ENCODE data around the gene TBC1D8B.
A peak's percentile ranks its signal among the peaks of the same experiment; 100 is the strongest.

The TBC1D8B gene

GRCh38 chrX:106903856-106904528 is 101.5 kb downstream of the TBC1D8B start:
- no peak overlapping the region for H3K4me3 Mint-ChIP-seq
- no peak for DNase-seq
- no peak overlapping the region for H3K27ac Mint-ChIP-seq
- no peaks in the 10 kb centered on the region for H3K9me3 Mint-ChIP-seq
- no peaks in the 10 kb centered on the region for H3K4me1 Mint-ChIP-seq
- no peaks in the 10 kb centered on the region for H3K27me3 Mint-ChIP-seq
- CTCF ChIA-PET, result interaction anchor here (0.9 kb wide), 1 partner anchor 10 kb away, joined by 3 read pairs; no protein-coding TSS in a partner anchor
- H3K36me3 Mint-ChIP-seq, result no peaks in the 10 kb centered on the region

- no peak overlapping the region for H3K4me3 Mint-ChIP-seq
- peaks cover 3% of the 10 kb centered on the region for H3K27me3 Mint-ChIP-seq
- H3K4me1 Mint-ChIP-seq, result no peaks in the 10 kb centered on the region
- H3K9me3 Mint-ChIP-seq, result no peaks in the 10 kb centered on the region
- no peak overlapping the region for H3K27ac Mint-ChIP-seq
- no peak for DNase-seq
- CTCF ChIA-PET, result no interaction called here
- H3K36me3 Mint-ChIP-seq, result no peaks in the 10 kb centered on the region
Measured at GRCh38 chrX:106905064-106905708, 102.7 kb downstream of the TBC1D8B start.

GRCh38 chrX:106906361-106906760 is 103.9 kb downstream of the TBC1D8B start:
- no peaks in the 10 kb centered on the region for H3K4me1 Mint-ChIP-seq
- peaks cover 5% of the 10 kb centered on the region for H3K27me3 Mint-ChIP-seq
- H3K4me3 Mint-ChIP-seq, result no peak overlapping the region

GRCh38 chrX:106912864-106913263 is 110.4 kb downstream of the TBC1D8B start:
- H3K4me1 Mint-ChIP-seq, result peaks cover 8% of the 10 kb centered on the region
- H3K27me3 Mint-ChIP-seq, result peaks cover 20% of the 10 kb centered on the region
- no peak overlapping the region for H3K27ac Mint-ChIP-seq
- no peaks in the 10 kb centered on the region for H3K36me3 Mint-ChIP-seq
- CTCF ChIA-PET, result no interaction called here
- DNase-seq, result no peak
- no peaks in the 10 kb centered on the region for H3K9me3 Mint-ChIP-seq
- no peak overlapping the region for H3K4me3 Mint-ChIP-seq

More at GRCh38 chrX:106906361-106906760, 103.9 kb downstream of the TBC1D8B start:
- Mint-ChIP-seq H3K9me3 (no peaks in the 10 kb centered on the region), H3K36me3 (no peaks in the 10 kb centered on the region), H3K27ac (no peak overlapping the region)
- DNase-seq, result no peak
- CTCF ChIA-PET, result no interaction called here

- Mint-ChIP-seq H3K4me1 (peaks cover 14% of the 10 kb centered on the region), H3K9me3 (no peaks in the 10 kb centered on the region), H3K4me3 (no peak overlapping the region), H3K36me3 (no peaks in the 10 kb centered on the region), H3K27me3 (peaks cover 13% of the 10 kb centered on the region), H3K27ac (no peak overlapping the region)
- CTCF ChIA-PET, result no interaction called here
- peak; percentile 20 for DNase-seq
Measured at GRCh38 chrX:106917830-106918500, 115.5 kb downstream of the TBC1D8B start.

- H3K4me1 Mint-ChIP-seq, result peaks cover 14% of the 10 kb centered on the region
- H3K27ac Mint-ChIP-seq, result no peak within 1 kb of the TSS
- H3K9me3 Mint-ChIP-seq, result no peaks in the 10 kb centered on the region
- CTCF ChIA-PET, result no interaction called here
- DNase-seq, result no peak
- H3K27me3 Mint-ChIP-seq, result peaks cover 13% of the 10 kb centered on the region
- no peaks in the 10 kb centered on the region for H3K36me3 Mint-ChIP-seq
- no peak within 1 kb of the TSS for H3K4me3 Mint-ChIP-seq
Measured at GRCh38 chrX:106919932-106920452, 117.5 kb downstream of the TBC1D8B start, which contains the start of gene CLDN2. Gene CLDN2, plus strand, starts transcription at chrX:106920402. Its CDS starts 7,827 bp downstream, at chrX:106928229.

GRCh38 chrX:106921637-106922036 is 119.2 kb downstream of the TBC1D8B start:
- peaks cover 14% of the 10 kb centered on the region for H3K4me1 Mint-ChIP-seq
- no peak overlapping the region for H3K4me3 Mint-ChIP-seq
- CTCF ChIA-PET, result no interaction called here
- no peak overlapping the region for H3K27ac Mint-ChIP-seq
- peaks cover 10% of the 10 kb centered on the region for H3K27me3 Mint-ChIP-seq
- DNase-seq, result no peak
- no peaks in the 10 kb centered on the region for H3K36me3 Mint-ChIP-seq
- no peaks in the 10 kb centered on the region for H3K9me3 Mint-ChIP-seq

Measured in activated naive CD4-positive, alpha-beta T cell treated with anti-CD3 and anti-CD28 coated beads, Interleukin-2, amount 10 ng/mL, durations not matched to agents 7 days and 5 days (primary cell).